GM21528 (cell line): ENCODE data around the gene AKR1D1.
"Not testable (repeated sequence)": the region's sequence is repeated elsewhere in the genome, so short reads cannot be mapped to it uniquely, and the experiment has no call there.

Experiments
- ATAC-seq: cut with Tn5 transposase; IDR thresholded peaks from one replicate; pipeline ENCODE4 v1.9.1; 2021; ENCODE audit warnings: mild to moderate bottlenecking, moderate library complexity; ENCODE audit not compliant: unreplicated experiment, low FRiP score

The AKR1D1 gene

GRCh38 chr7:138116141-138116540, 39.9 kb downstream of the AKR1D1 start:
- ATAC-seq = no peak

- ATAC-seq = no peak
Observed at GRCh38 chr7:138116892-138117291, 40.6 kb downstream of the AKR1D1 start.

- ATAC-seq = no peak
Observed at GRCh38 chr7:138120140-138120827, 44.0 kb downstream of the AKR1D1 start.

- no peak for ATAC-seq
Observed at GRCh38 chr7:138122162-138122561, 45.9 kb downstream of the AKR1D1 start.

- no peak for ATAC-seq
Observed at GRCh38 chr7:138125119-138125518, 48.9 kb downstream of the AKR1D1 start.

GRCh38 chr7:138125598-138126111, 49.4 kb downstream of the AKR1D1 start:
- peak; percentile 90 for ATAC-seq

- no peak for ATAC-seq
Observed at GRCh38 chr7:138126928-138127327, 50.7 kb downstream of the AKR1D1 start.

GRCh38 chr7:138127996-138128395, 51.7 kb downstream of the AKR1D1 start:
- no peak for ATAC-seq

GRCh38 chr7:138129551-138130165, 53.4 kb downstream of the AKR1D1 start:
- ATAC-seq = no peak

- ATAC-seq = peak; percentile 92
Observed at GRCh38 chr7:138137423-138138171, 61.3 kb downstream of the AKR1D1 start.

GRCh38 chr7:138138244-138138643, 62.0 kb downstream of the AKR1D1 start:
- peak; percentile 49 for ATAC-seq

- ATAC-seq = no peak
Observed at GRCh38 chr7:138142583-138143201, 66.4 kb downstream of the AKR1D1 start.

GRCh38 chr7:138144958-138145357, 68.7 kb downstream of the AKR1D1 start:
- no peak for ATAC-seq

- ATAC-seq = not testable (repeated sequence)
Observed at GRCh38 chr7:138146221-138146620, 70.0 kb downstream of the AKR1D1 start.

- not testable (repeated sequence) for ATAC-seq
Observed at GRCh38 chr7:138146757-138147734, 70.8 kb downstream of the AKR1D1 start.

- ATAC-seq = no peak
Observed at GRCh38 chr7:138151731-138152577, 75.7 kb downstream of the AKR1D1 start.

- no peak for ATAC-seq
Observed at GRCh38 chr7:138154661-138155060, 78.4 kb downstream of the AKR1D1 start.

- ATAC-seq = no peak
Observed at GRCh38 chr7:138157702-138158101, 81.4 kb downstream of the AKR1D1 start.
